Ishikawa (cell line): ENCODE data around the gene PTPN21.

Source experiments
- CEBPB ChIP-seq: IDR thresholded peaks from 2 replicates; pipeline ENCODE4 v1.6.1; 2012
- CREB1 ChIP-seq: IDR thresholded peaks from 2 replicates; pipeline ENCODE4 v1.6.1; 2012; ENCODE audit warnings: low read depth
- EGR1 ChIP-seq: IDR thresholded peaks from 2 replicates; pipeline ENCODE4 v1.6.1; 2012
- EP300 ChIP-seq: IDR thresholded peaks from 2 replicates; pipeline ENCODE4 v1.6.1; 2012; ENCODE audit warnings: borderline replicate concordance
- FOXM1 ChIP-seq: IDR thresholded peaks from 2 replicates; pipeline ENCODE4 v1.6.1; 2012; ENCODE audit warnings: low read depth, borderline replicate concordance
- MAX ChIP-seq: IDR thresholded peaks from 2 replicates; pipeline ENCODE4 v1.6.1; 2012
- NFIC ChIP-seq: IDR thresholded peaks from 2 replicates; pipeline ENCODE4 v1.6.1; 2012
- RAD21 ChIP-seq: IDR thresholded peaks from 2 replicates; pipeline ENCODE4 v1.6.1; 2012; ENCODE audit warnings: low read depth
- REST ChIP-seq: IDR thresholded peaks from 2 replicates; pipeline ENCODE4 v1.6.1; 2012; ENCODE audit warnings: low read depth, mild to moderate bottlenecking
- TAF1 ChIP-seq: IDR thresholded peaks from 2 replicates; pipeline ENCODE4 v1.6.1; 2012; ENCODE audit warnings: low read depth, mild to moderate bottlenecking
- TCF12 ChIP-seq: IDR thresholded peaks from 2 replicates; pipeline ENCODE4 v1.6.1; 2012; ENCODE audit warnings: low read depth
- TEAD4 ChIP-seq: IDR thresholded peaks from 2 replicates; pipeline ENCODE4 v1.6.1; 2012
- USF1 ChIP-seq: IDR thresholded peaks from 2 replicates; pipeline ENCODE4 v1.6.1; 2012
- YY1 ChIP-seq: IDR thresholded peaks from 2 replicates; pipeline ENCODE4 v1.6.1; 2012; ENCODE audit warnings: low read depth
- ZBTB7A ChIP-seq: IDR thresholded peaks from 2 replicates; pipeline ENCODE4 v1.6.1; 2012; ENCODE audit warnings: low read depth

The PTPN21 gene

GRCh38 chr14:88476214-88476774, 78.5 kb downstream of the PTPN21 start:
- TF ChIP-seq TEAD4, result no peak
- TF ChIP-seq RAD21, result no peak
- TF ChIP-seq CREB1, result no peak
- no peak for TF ChIP-seq YY1
- no peak for TF ChIP-seq EP300
- TF ChIP-seq EGR1, result no peak
- no peak for TF ChIP-seq TAF1
- no peak for TF ChIP-seq REST

GRCh38 chr14:88473791-88474190, 81.0 kb downstream of the PTPN21 start:
- TF ChIP-seq CEBPB, result no peak
- TF ChIP-seq TAF1, result no peak
- no peak for TF ChIP-seq MAX

- no peak for TF ChIP-seq EGR1
- no peak for TF ChIP-seq EP300
- no peak for TF ChIP-seq USF1
- TF ChIP-seq TEAD4, result no peak
- no peak for TF ChIP-seq REST
- TF ChIP-seq RAD21, result no peak
- TF ChIP-seq NFIC, result no peak
- no peak for TF ChIP-seq ZBTB7A
- TF ChIP-seq YY1, result no peak
- no peak for TF ChIP-seq FOXM1
- no peak for TF ChIP-seq TCF12
- TF ChIP-seq TAF1, result no peak
Observed at GRCh38 chr14:88470542-88471440, 84.0 kb downstream of the PTPN21 start.

- no peak for TF ChIP-seq CREB1
- TF ChIP-seq REST, result no peak
- TF ChIP-seq TCF12, result no peak
- TF ChIP-seq FOXM1, result no peak
- TF ChIP-seq TAF1, result no peak
- no peak for TF ChIP-seq EGR1
- TF ChIP-seq ZBTB7A, result no peak
Observed at GRCh38 chr14:88468406-88468805, 86.4 kb downstream of the PTPN21 start.

- TF ChIP-seq FOXM1, result no peak
- no peak for TF ChIP-seq ZBTB7A
- no peak for TF ChIP-seq CEBPB
- no peak for TF ChIP-seq CREB1
- TF ChIP-seq TAF1, result no peak
- TF ChIP-seq MAX, result no peak
- no peak for TF ChIP-seq TCF12
Observed at GRCh38 chr14:88463318-88463717, 91.5 kb downstream of the PTPN21 start.
